GM19397 (cell line): ENCODE results near the gene RFTN1.

Experiments
- ATAC-seq: cut with Tn5 transposase; IDR thresholded peaks from one replicate; pipeline ENCODE4 v1.9.1; 2021; ENCODE audit warnings: mild to moderate bottlenecking, moderate library complexity; ENCODE audit not compliant: unreplicated experiment

The RFTN1 gene

DNA sequence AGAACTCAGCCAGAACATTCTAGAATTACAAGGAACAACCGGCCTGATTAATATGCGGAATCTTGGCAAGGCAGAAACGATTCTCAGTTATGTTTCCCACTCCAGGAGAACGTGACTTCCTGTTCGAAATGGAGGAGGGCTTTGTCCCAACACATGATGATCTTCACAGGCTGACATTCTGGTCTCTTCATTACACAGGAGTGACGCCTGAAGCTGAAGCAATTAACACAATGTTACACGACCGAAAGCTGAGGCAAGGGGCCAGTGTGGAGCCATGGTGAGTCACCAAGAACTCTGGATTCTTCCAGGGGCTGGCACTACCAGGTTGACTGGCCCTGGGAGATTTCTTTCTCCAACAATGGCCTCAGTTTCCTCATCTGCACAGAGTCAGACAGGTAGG is 40.9 kb downstream of the RFTN1 start:
- no peak for ATAC-seq

- ATAC-seq: no peak
Measured at GRCh38 chr3:16471897-16472296, 41.6 kb downstream of the RFTN1 start.

DNA sequence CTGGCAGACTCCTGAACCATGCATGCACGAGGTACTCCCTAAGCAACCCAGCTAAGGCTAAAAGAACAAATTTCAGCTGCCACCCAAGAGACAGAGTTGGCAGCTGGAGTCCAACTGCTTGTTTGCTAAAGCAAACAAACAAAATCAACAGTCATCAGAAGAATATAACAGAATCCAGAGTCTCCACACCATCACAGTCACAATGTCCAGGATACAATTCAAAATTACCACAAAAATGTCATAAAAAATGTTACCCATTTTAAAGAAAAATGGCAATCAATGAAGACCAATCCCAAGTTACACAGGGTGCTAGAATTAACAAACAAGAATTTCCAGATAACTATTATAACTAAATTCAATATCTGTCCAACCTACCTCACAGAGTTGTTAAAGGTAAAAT is 42.9 kb downstream of the RFTN1 start:
- no peak for ATAC-seq

DNA sequence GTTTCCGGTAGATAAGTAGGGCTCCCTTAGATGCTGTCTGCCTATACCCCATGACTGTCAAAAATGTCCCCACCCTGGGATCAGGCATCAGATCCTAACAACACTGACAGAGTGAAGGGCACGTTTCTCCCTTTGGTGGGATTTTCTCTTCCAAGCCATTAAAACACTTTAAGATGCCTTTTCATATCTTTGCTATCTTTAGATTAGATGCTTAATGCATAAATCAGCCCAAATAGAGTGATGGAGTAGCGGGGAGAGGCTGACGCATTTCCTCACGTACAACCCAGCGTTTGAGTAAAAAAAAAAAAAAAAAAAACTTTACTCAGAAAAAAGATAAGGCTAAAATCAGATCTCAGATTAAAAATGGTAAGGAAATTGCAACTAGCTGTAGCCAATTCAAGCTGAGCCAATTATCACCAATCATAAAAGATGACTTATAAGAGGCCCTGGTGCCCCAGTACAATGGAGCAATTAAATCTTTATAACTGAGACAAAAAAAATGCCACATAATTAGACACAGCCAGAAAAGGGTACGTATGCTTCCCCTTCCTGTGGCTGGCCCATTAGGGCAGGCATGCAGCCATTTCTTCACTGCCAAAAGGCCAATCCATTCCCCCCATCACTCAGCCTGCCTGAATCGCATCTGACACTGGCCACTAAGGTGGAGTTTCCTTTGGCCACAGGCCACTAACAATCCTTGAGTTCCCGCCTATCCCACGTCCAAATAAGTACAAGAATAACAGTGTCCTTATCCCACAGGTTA is 45.0 kb downstream of the RFTN1 start:
- ATAC-seq: no peak

DNA sequence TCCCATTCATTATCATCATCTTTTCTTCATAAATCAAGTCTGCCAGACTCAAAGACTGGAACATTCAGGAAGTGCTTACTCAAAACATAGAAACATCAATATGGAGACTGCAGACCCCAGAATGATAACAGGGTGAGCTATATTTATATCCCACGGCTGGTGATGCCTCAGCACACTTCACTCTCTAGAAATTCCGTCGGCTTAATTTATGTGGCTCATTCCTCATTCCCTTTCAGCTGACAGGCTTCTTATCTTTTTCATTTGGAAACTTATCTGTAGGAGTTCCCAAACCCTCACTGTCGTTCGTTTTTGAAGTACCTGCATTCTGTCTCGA is 45.5 kb downstream of the RFTN1 start:
- ATAC-seq: no peak

- peak; percentile 92 for ATAC-seq
Measured at GRCh38 chr3:16467393-16467792, 46.1 kb downstream of the RFTN1 start.

GRCh38 chr3:16466822-16467221 is 46.7 kb downstream of the RFTN1 start:
- ATAC-seq: no peak

GRCh38 chr3:16464511-16465148 is 48.9 kb downstream of the RFTN1 start:
- no peak for ATAC-seq

- no peak for ATAC-seq
Measured at GRCh38 chr3:16463914-16464313, 49.6 kb downstream of the RFTN1 start.

GRCh38 chr3:16463119-16463518 is 50.4 kb downstream of the RFTN1 start:
- ATAC-seq: no peak

- no peak for ATAC-seq
Measured at GRCh38 chr3:16462679-16463078, 50.8 kb downstream of the RFTN1 start.

GRCh38 chr3:16461463-16462245 is 51.8 kb downstream of the RFTN1 start:
- no peak for ATAC-seq

- no peak for ATAC-seq
Measured at GRCh38 chr3:16460886-16461285, 52.6 kb downstream of the RFTN1 start.

GRCh38 chr3:16460273-16460672 is 53.2 kb downstream of the RFTN1 start:
- no peak for ATAC-seq

DNA sequence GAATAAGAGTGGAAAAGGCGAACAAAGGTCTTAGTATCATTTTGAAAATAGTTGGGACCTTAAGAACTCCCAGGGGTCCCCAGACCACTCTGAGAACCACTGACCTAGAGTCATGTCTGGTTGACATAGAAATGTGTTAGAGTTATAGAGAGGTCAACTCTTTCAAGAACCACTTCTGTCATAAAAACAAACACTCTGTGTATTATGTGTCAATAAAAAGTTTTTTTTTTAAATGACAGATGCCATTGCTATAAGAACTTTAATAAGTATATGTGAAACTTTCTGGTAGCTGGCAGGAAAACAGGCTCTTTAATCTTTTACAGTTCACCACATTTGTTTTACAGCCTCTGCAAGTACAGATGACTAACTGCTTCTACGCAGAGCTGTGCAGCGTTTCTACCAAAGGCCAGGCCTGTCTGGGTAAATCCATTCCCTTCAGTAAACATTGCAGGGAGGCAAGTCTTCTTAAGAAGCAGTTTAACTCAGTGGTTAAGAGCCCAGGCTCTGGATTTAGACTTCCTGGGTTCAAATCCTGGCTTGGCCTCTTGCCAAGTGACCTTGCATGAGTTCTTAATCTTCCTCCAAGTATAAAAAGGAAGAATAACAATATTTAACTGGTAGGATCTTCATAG is 56.6 kb downstream of the RFTN1 start:
- no peak for ATAC-seq

DNA sequence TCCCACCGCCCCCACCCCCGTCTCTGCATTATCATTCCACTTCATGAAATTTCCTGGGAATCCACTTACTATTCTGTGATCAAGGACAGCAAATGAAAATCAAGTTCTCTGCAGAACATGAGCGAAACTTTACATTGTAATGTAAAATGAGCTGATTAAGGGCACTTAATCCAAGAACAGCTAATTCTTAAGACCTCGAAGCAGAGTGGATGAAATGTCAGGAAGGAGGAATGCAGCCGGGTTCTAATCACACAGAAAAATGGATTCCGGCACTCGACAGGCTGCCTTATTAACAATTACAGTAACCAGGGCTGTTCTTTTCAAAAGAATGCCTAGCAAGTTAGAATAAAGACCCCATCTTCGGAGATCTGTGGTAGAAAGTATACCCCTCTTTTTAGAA is 57.5 kb downstream of the RFTN1 start:
- ATAC-seq: no peak

GRCh38 chr3:16455001-16455400 is 58.5 kb downstream of the RFTN1 start:
- ATAC-seq: no peak

DNA sequence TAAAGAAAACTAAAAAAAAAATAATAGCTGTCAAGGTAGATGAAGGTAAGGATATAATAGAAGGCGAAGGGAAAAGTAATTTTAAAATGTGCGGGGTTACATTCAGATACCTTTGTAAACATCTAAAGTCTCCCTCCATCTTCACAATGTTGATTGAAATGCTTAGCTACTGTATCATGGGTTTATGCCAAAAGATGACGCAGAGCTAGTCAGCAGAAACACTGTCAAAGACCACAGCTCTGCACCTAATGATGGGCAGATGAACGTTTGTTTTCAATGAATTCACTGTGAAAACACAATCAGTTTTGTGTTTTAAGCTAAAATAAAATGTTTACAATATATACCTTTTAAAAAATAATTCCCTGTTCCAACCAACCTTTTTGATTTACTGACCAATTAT is 61.2 kb downstream of the RFTN1 start:
- ATAC-seq: no peak

DNA sequence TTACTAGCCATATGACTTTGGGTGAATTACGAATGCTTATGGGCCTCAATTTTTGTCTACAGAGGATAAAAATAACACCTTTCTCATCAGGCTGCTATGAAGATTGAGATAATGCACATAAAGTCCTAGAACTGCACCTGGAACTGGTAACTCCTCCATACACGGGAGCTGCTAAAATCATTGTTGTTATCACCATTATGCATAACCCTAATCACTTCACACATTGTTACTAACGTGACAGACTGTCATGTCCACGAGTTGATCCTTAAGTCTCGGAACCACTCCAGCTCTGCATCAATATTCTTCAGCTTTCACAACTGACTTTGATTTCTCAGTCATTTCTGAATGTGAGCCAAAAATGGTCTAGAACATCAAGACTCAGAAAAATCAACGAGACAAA is 64.1 kb downstream of the RFTN1 start:
- ATAC-seq: no peak

GRCh38 chr3:16448639-16449070 is 64.8 kb downstream of the RFTN1 start:
- ATAC-seq: no peak

GRCh38 chr3:16447135-16447534 is 66.4 kb downstream of the RFTN1 start:
- ATAC-seq: no peak

- no peak for ATAC-seq
Measured at GRCh38 chr3:16444344-16444743, 69.2 kb downstream of the RFTN1 start.
